HTR-8/SVneo (cell line): Measurements from ENCODE around the gene ADAMTS2.

Source experiments
- DNase-seq: peaks from one replicate; pipeline ENCODE4 v3.0.0; 2011; ENCODE audit warnings: low spot score, mixed read lengths; ENCODE audit not compliant: insufficient read length
- FAIRE-seq: peaks from 2 replicates; lab custom pipeline; 2011; peaks lifted over from hg19 to GRCh38; lab: Jason Lieb, UNC

ADAMTS2 gene

GRCh38 chr5:179191506-179192184, 153.6 kb downstream of the ADAMTS2 start:
- FAIRE-seq = no peak
- no peak for DNase-seq

- no peak for FAIRE-seq
These were observed 154.3 kb downstream of the ADAMTS2 start for GRCh38 chr5:179190851-179191505.

DNA sequence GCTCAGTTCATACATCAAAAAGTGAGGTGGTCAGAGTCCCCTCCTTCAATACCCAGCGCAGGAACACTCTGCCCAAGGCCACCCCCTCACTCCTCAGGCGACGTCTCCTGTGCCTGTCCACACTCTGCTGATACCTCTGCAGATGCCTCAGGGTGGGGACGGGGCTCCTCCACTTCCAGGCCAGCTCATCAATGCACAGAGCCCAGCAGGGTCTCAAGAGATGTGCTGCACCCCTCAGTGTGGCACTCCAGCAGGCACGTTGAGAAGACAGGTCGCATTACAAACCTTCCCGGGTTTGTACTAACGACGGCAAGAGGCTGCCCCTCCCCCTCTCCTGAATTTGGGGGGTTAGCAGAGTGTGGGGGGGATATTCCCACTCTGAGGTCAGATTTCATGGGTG, 156.6 kb downstream of the ADAMTS2 start:
- DNase-seq (no peak), FAIRE-seq (no peak)

More at GRCh38 chr5:179190851-179191505, 154.3 kb downstream of the ADAMTS2 start:
- DNase-seq = no peak

DNA sequence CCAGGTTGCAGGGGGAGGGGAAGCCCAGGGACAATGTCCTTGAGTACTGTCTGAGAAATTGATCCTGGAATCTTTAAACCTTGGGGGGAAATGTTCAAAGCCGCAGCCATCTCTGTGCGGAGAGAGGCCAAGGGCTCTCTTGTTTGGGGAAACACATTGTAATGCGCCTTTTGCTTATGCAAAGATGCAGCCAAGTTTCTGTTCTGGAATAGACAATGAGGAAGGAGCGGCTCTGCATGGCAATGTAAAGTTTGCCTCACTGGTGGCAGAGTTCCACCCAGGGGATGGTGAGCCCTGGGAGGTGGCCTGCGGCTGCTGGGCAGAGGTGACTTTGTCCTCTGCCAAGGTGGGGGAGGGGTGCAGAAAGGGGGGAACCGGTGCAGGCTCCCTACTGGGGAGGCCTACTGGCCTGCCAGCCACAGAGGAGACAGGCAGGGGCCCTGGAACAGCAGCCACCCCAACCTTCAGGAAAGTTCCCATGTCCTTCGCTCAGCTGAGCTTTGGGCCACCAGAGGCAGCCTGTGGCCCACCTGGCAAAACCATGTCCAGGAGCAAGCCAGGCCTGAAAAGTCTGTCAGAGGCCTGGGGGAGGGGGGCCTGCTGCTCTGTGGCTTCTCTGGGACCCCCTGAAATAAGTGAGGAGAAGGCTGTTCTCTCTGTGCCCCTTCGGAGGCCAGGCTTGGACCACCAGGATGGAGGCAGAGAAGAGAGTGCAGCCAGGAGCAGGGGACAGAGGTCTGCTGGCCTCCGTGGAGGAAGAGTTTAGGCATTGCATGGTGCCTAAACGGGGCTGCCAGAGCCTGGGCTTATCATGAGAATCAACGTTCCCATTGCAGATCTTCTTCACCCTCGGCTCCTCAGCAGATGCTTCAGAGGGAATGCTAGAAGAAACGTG, 157.3 kb downstream of the ADAMTS2 start:
- no peak for DNase-seq
- no peak for FAIRE-seq

GRCh38 chr5:179187229-179187678, 158.0 kb downstream of the ADAMTS2 start:
- FAIRE-seq (no peak), DNase-seq (no peak)

DNA sequence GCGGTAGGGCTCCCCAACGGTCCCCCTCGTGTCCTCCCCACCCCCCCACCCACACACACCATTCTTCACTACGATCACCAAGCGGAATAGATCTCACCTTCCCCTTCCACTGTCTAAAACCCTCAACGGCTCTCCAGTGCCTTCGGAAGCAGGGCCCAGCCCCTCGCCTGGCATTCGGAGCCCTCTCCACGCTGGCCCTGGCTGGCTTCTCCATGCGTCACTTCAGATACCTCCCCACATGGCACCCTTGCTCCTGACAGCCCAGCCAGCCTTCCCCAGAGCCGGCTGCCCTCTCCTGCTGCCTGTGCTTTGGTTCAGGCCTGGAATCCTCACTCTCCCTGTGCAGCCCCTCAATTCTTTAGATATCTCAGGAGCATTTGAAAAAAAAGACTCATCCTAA, 158.5 kb downstream of the ADAMTS2 start:
- FAIRE-seq (no peak), DNase-seq (no peak)

DNA sequence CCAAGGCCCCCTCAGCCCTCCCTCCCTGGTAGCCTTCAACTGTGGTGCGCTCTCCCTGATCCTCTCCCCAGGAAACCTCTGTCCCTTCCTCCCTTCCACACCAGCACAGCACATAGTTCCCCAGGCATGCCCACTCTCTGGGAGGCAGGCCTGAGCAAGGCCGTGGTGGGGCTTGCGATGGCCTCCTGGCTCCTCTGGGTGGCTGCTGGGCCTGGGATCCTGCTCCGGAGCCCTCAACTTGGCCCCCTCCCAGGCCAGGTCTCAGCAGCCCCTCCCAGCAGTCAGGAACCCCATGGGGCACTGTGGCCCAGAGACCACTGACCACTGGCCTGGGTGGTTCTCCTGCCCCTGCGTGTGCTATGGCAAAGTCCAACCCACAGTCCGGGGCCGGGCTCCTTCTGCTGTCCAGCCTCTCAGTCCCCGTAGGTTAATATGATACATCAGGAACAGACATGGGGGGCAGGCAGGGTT, 159.3 kb downstream of the ADAMTS2 start:
- DNase-seq = no peak
- FAIRE-seq = no peak

DNA sequence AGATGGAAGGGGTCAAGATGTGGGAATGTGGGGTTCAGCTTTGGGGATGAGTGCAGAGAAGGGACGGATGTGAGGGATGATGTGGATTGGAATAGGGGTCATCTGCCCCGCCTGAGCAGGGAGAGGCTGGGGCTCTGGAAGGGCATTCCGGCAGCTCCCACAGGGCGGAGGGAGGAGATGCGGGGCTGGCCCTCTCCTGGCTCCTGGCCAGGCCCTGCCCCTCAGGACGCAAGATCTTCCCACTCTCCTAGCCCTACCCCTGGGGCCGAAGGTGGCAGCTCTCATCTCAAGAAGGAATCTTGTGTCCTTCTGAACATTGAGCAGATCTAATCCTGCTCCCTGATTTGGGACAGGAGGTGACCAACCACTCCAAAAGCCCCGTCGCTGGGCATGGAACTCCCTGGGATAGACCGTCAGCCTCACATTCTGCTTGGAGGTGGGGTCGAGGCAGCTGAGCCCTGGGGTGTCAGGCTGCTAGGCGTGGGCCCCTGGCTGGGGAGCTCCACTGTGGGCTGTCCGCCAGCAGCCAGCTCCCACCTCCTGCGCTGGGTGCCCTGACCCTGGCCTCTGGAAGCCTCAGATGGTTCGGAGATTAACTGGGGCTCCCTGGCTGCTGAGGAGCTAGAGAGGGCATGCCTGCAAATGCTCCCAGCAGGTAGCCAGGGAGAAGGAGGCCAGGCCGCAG, 159.9 kb downstream of the ADAMTS2 start:
- FAIRE-seq (no peak), DNase-seq (no peak)

DNA sequence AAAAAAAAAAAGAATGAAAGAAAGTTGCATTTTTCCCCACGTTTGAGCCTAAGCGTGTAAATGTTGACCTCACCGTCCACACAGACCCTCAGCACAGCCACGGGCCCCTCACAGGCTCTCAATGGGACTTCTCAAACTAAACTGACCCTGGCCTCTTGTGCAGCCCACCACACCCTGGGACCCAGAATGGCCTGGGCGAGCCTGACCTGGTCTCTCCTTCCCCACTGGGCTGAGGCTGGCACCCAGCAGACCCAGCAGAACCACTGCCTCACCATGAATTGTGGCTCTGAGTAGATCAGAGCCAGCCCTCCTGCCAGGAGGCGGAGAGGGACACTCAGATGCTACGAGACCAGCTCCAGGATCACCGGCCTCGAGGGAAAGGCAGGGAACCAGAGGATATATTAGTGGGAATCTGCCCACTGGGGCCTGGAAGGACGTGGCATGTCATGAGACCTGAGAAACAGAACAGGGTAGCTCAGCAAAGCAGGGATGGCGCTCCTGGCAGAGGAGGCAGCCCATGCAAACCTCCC, 160.7 kb downstream of the ADAMTS2 start:
- DNase-seq = no peak
- no peak for FAIRE-seq

DNA sequence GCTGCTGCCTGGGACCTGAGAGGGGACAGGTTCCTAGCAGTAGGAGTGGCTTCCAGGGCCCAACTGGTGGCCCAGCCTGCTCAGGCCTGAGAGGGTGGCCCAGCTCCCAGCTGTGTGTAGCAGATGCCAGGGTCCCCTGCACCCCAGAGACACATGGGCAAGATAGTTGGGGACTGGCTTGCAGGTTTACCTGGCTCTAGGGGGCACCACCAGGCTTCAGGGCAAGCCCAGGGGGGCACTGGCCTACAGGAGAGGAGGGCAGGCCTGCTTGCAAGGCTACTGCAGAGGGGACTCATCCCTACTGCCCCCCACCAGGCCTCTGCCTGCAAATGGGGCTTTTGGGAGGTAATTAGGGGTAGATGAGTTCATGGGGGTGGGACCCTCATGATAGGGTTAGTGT, 161.8 kb downstream of the ADAMTS2 start:
- no peak for FAIRE-seq
- no peak for DNase-seq

- DNase-seq (no peak), FAIRE-seq (no peak)
These were observed 162.7 kb downstream of the ADAMTS2 start for GRCh38 chr5:179182601-179183000.

- DNase-seq (no peak), FAIRE-seq (no peak)
These were observed 163.3 kb downstream of the ADAMTS2 start for GRCh38 chr5:179181988-179182387.

- DNase-seq (no peak), FAIRE-seq (no peak)
These were observed 164.2 kb downstream of the ADAMTS2 start for GRCh38 chr5:179180921-179181645.

GRCh38 chr5:179180061-179180610, 165.1 kb downstream of the ADAMTS2 start:
- DNase-seq (no peak), FAIRE-seq (no peak)

- no peak for FAIRE-seq
- DNase-seq = no peak
These were observed 167.3 kb downstream of the ADAMTS2 start for GRCh38 chr5:179177711-179178575.

DNA sequence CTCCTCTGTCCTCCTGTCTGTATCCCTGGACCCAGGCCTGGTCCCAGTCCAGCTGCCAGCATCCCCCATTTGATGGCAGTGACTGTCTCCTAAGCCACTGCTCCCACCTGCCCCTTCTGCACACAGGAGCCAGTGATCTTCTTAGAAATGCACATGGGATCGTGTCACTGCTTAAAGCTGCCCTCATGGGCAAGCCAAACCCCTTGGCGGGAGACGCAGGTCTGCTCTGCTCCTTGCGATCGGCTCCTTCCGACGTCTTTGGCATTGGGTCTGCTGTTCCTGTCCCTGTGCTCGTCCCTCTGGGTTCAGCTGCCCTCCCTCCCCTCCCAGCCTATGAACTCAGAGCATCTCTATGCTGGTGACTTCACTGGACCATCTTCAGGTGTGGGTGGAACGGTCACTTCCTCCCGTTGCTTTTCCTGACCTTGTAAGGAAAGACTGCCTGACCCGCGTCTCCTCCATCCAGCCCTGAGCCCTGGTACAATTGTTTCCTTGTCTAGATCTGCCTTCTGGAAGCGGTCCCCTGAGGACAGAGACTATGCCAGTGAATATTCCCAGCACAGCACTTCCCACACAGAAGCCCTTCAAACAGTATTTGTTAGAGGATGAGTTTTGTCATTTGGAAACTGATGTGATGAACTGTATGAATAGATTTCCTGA, 168.6 kb downstream of the ADAMTS2 start:
- DNase-seq = no peak
- FAIRE-seq = no peak

GRCh38 chr5:179176166-179176565, 169.1 kb downstream of the ADAMTS2 start:
- DNase-seq (no peak), FAIRE-seq (no peak)
